Erythroblast (primary cell): ENCODE results near the gene TOX2.

Source experiments
- GATA1 ChIP-seq: IDR thresholded peaks from 2 replicates; pipeline ENCODE4 v1.6.1; 2011; ENCODE audit warnings: low read depth, mild to moderate bottlenecking, control low read depth, low read length, moderate library complexity
- POLR2A ChIP-seq: IDR thresholded peaks from 2 replicates; pipeline ENCODE4 v1.6.1; 2011; ENCODE audit warnings: mild to moderate bottlenecking, low read length

- TF ChIP-seq POLR2A (no peak), GATA1 (no peak)
Measured at GRCh38 chr20:43987531-43987930, 72.9 kb downstream of the TOX2 start.
